Esophagus squamous epithelium (tissue), 4 donors: ENCODE results near the gene CNTNAP2.

Source experiments
- POLR2A ChIP-seq, 4 donors: fragments of 450-650 bp; IDR thresholded peaks; one replicate each; pipeline ENCODE4 v1.6.1; 2017; ENCODE audit warnings: antibody characterized with exemption in 4 of 4, mild to moderate bottlenecking in 4 of 4, moderate library complexity in 3 of 4
- TF ChIP-seq, protein P1 (sequence below), 6 experiments: fragments of 450-650 bp in 4 of 6; fragments of 200-600 bp in 2 of 6; sonication (generic) in 2 of 6; IDR thresholded peaks; one replicate each; pipeline ENCODE4 v1.5.1; 2016 to 2019; ENCODE audit warnings: antibody characterized with exemption in 6 of 6, mild to moderate bottlenecking in 4 of 6, moderate library complexity in 4 of 6

GRCh38 chr7:148041156-148041555 lies 1924.6 kb downstream of the CNTNAP2 start:
- TF ChIP-seq, protein P1, sequence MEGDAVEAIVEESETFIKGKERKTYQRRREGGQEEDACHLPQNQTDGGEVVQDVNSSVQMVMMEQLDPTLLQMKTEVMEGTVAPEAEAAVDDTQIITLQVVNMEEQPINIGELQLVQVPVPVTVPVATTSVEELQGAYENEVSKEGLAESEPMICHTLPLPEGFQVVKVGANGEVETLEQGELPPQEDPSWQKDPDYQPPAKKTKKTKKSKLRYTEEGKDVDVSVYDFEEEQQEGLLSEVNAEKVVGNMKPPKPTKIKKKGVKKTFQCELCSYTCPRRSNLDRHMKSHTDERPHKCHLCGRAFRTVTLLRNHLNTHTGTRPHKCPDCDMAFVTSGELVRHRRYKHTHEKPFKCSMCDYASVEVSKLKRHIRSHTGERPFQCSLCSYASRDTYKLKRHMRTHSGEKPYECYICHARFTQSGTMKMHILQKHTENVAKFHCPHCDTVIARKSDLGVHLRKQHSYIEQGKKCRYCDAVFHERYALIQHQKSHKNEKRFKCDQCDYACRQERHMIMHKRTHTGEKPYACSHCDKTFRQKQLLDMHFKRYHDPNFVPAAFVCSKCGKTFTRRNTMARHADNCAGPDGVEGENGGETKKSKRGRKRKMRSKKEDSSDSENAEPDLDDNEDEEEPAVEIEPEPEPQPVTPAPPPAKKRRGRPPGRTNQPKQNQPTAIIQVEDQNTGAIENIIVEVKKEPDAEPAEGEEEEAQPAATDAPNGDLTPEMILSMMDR (IDR thresholded peaks at IDR 0.05) = no peak
- no peak for TF ChIP-seq POLR2A (IDR thresholded peaks at IDR 0.05)
